H1 (cell line): ENCODE data around the gene ABCD2. TPM values are rescaled to one million over a fixed set of nuclear protein-coding genes. Genes with fewer than 3 reads are reported as not detected.

Experiments
- CBX8 ChIP-seq: fragments of 300-800, 300-1000 bp; sonication (generic); IDR thresholded peaks from 2 replicates; pipeline ENCODE4 v1.7.1; 2016; ENCODE audit warnings: low read depth, low read length, borderline replicate concordance
- CHD2 ChIP-seq: IDR thresholded peaks from 2 replicates; pipeline ENCODE4 v1.6.1; 2012; ENCODE audit warnings: low read length, improper control_type of control experiment
- FOSL1 ChIP-seq: IDR thresholded peaks from 2 replicates; pipeline ENCODE4 v1.6.1; 2011; ENCODE audit warnings: mild to moderate bottlenecking, low read depth, low read length, moderate library complexity; ENCODE audit not compliant: insufficient read depth
- GABPA ChIP-seq: IDR thresholded peaks from 2 replicates; pipeline ENCODE4 v1.6.1; 2011; ENCODE audit warnings: mild to moderate bottlenecking, low read length, moderate library complexity, borderline replicate concordance; ENCODE audit not compliant: insufficient read depth
- HDAC2 ChIP-seq, 2 experiments: fragments of 300-600 bp in 1 of 2; sonication (generic) in 1 of 2; IDR thresholded peaks; 2 replicates each; pipeline ENCODE4 v1.6.1; 2011 to 2012; ENCODE audit warnings: low read depth in 2 of 2, low read length in 2 of 2, mild to moderate bottlenecking in 2 of 2, moderate library complexity in 2 of 2, borderline replicate concordance in 1 of 2, inconsistent platforms in 1 of 2
- KDM1A ChIP-seq: fragments of 200-600, 300-600 bp; sonication (generic); IDR thresholded peaks from 2 replicates; pipeline ENCODE4 v1.7.1; 2016; ENCODE audit warnings: mild to moderate bottlenecking, low read length, borderline replicate concordance
- KDM4A ChIP-seq: IDR thresholded peaks from one replicate; pipeline ENCODE4 v1.7.1; 2012; ENCODE audit warnings: low read depth, mild to moderate bottlenecking, moderate library complexity, low read length, inconsistent platforms; ENCODE audit not compliant: severe bottlenecking
- KDM5A ChIP-seq: fragments of 200-600 bp; IDR thresholded peaks from 2 replicates; pipeline ENCODE4 v1.7.1; 2012; ENCODE audit warnings: mild to moderate bottlenecking, low read length, inconsistent platforms, mixed read lengths
- MAFK ChIP-seq: IDR thresholded peaks from 2 replicates; pipeline ENCODE4 v1.6.1; 2012; ENCODE audit warnings: low read depth, mild to moderate bottlenecking, improper control_type of control experiment, low read length
- polyA plus RNA-seq, 7 experiments: library from polyadenylated mRNA; depleted of rRNA in 3 of 7; stranded (reverse) in 5 of 7; unstranded in 2 of 7; fragments of >200 nt in 5 of 7; fragments of 200-250 nt in 2 of 7; gene quantifications; 1 replicate in 5 of 7; 2 replicates in 1 of 7; 4 replicates in 1 of 7; pipeline versions ENCODE4 v1.2.1 to v1.2.3, GENCODE V29; 2011 to 2013; ENCODE audit warnings: missing spikeins in 2 of 7, mixed read lengths in 2 of 7
- total RNA-seq: library from RNA; stranded (reverse); fragmentation: NEBNext Ultra II Directional; extraction: Animal tissue kit (Norgen Biotek cat#: 25700); gene quantifications from 2 replicates; pipeline ENCODE4 v1.2.1, GENCODE V29; 2021
- TF ChIP-seq, protein P1 (sequence below): fragments of 300-600 bp; sonication (generic); IDR thresholded peaks from 2 replicates; pipeline ENCODE4 v1.7.1; 2012; ENCODE audit warnings: low read length, moderate library complexity, mild to moderate bottlenecking, inconsistent platforms; ENCODE audit not compliant: insufficient replicate concordance

ABCD2 gene
- total and polyA plus RNA-seq, 2 of the 8 experiments (the other 6 are each of a cell fraction or from before 2014, with no cell fraction given): not detected

DNA sequence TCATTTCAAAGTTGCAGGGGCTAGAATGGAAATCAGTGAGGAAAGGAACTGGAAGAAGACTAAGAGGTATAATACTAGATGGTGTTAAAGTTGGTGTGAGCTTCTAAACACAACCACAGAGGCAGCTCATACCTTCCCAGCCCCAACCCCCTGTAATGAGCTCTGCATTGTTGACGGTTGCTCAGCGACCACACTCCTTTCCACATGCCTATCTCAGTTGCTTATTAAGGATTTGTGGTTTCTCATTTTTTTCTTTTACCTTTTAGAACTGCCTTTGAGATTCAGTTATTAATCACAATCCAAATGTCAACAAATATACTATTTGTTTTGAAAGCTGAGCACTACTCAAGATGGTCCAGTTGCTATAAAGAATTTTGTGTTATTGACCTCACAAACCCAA, 114.6 kb downstream of the ABCD2 start (continued):
- TF ChIP-seq, protein P1, sequence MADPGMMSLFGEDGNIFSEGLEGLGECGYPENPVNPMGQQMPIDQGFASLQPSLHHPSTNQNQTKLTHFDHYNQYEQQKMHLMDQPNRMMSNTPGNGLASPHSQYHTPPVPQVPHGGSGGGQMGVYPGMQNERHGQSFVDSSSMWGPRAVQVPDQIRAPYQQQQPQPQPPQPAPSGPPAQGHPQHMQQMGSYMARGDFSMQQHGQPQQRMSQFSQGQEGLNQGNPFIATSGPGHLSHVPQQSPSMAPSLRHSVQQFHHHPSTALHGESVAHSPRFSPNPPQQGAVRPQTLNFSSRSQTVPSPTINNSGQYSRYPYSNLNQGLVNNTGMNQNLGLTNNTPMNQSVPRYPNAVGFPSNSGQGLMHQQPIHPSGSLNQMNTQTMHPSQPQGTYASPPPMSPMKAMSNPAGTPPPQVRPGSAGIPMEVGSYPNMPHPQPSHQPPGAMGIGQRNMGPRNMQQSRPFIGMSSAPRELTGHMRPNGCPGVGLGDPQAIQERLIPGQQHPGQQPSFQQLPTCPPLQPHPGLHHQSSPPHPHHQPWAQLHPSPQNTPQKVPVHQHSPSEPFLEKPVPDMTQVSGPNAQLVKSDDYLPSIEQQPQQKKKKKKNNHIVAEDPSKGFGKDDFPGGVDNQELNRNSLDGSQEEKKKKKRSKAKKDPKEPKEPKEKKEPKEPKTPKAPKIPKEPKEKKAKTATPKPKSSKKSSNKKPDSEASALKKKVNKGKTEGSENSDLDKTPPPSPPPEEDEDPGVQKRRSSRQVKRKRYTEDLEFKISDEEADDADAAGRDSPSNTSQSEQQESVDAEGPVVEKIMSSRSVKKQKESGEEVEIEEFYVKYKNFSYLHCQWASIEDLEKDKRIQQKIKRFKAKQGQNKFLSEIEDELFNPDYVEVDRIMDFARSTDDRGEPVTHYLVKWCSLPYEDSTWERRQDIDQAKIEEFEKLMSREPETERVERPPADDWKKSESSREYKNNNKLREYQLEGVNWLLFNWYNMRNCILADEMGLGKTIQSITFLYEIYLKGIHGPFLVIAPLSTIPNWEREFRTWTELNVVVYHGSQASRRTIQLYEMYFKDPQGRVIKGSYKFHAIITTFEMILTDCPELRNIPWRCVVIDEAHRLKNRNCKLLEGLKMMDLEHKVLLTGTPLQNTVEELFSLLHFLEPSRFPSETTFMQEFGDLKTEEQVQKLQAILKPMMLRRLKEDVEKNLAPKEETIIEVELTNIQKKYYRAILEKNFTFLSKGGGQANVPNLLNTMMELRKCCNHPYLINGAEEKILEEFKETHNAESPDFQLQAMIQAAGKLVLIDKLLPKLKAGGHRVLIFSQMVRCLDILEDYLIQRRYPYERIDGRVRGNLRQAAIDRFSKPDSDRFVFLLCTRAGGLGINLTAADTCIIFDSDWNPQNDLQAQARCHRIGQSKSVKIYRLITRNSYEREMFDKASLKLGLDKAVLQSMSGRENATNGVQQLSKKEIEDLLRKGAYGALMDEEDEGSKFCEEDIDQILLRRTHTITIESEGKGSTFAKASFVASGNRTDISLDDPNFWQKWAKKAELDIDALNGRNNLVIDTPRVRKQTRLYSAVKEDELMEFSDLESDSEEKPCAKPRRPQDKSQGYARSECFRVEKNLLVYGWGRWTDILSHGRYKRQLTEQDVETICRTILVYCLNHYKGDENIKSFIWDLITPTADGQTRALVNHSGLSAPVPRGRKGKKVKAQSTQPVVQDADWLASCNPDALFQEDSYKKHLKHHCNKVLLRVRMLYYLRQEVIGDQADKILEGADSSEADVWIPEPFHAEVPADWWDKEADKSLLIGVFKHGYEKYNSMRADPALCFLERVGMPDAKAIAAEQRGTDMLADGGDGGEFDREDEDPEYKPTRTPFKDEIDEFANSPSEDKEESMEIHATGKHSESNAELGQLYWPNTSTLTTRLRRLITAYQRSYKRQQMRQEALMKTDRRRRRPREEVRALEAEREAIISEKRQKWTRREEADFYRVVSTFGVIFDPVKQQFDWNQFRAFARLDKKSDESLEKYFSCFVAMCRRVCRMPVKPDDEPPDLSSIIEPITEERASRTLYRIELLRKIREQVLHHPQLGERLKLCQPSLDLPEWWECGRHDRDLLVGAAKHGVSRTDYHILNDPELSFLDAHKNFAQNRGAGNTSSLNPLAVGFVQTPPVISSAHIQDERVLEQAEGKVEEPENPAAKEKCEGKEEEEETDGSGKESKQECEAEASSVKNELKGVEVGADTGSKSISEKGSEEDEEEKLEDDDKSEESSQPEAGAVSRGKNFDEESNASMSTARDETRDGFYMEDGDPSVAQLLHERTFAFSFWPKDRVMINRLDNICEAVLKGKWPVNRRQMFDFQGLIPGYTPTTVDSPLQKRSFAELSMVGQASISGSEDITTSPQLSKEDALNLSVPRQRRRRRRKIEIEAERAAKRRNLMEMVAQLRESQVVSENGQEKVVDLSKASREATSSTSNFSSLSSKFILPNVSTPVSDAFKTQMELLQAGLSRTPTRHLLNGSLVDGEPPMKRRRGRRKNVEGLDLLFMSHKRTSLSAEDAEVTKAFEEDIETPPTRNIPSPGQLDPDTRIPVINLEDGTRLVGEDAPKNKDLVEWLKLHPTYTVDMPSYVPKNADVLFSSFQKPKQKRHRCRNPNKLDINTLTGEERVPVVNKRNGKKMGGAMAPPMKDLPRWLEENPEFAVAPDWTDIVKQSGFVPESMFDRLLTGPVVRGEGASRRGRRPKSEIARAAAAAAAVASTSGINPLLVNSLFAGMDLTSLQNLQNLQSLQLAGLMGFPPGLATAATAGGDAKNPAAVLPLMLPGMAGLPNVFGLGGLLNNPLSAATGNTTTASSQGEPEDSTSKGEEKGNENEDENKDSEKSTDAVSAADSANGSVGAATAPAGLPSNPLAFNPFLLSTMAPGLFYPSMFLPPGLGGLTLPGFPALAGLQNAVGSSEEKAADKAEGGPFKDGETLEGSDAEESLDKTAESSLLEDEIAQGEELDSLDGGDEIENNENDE: no peak
- TF ChIP-seq KDM5A (no peak), HDAC2 (IDR thresholded peaks at IDR 0.05; ENCODE audit: borderline replicate concordance in 1 of 2, low read depth in 2 of 2, low read length in 2 of 2) (no peak), FOSL1 (no peak), GABPA (no peak), MAFK (no peak), CBX8 (no peak), CHD2 (no peak), KDM4A (no peak), KDM1A (no peak)
